ENCODE results near the gene RAB15. TPM values are rescaled to one million over a fixed set of nuclear protein-coding genes. Genes with fewer than 3 reads are reported as not detected.
A peak's percentile ranks its signal among the peaks of the same experiment; 100 is the strongest.
"Not testable (repeated sequence)": the region's sequence is repeated elsewhere in the genome, so short reads cannot be mapped to it uniquely, and the experiment has no call there.

The RAB15 gene
- total RNA-seq, 1 donor from 2014 or later, result 16.5 TPM

DNA sequence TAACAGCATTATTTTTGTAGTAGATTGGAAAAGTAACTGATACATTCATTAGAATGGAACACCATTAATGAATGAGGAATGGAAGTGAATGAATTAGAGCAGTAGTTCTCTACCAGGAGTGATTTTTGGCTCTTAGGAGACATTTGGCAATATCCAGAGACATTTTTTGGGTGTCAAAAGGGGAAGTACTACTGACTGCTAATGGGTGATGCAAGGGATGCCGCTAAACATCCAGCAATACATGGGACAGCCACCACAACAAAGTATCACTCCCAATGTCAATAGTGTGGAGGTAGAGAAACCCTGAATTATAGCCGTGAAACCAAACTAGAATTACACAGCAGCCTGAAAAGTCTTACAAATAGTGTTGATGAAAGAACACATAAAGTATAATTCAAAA, 56.3 kb downstream of the RAB15 start:
- H3K4me3 Mint-ChIP-seq, result peak overlapping the region; percentile 84
- H3K9me3 Mint-ChIP-seq, result no peaks in the 10 kb centered on the region
- no peaks in the 10 kb centered on the region for H3K36me3 Mint-ChIP-seq (ENCODE audit: low read depth)
- TF ChIP-seq, protein P1, sequence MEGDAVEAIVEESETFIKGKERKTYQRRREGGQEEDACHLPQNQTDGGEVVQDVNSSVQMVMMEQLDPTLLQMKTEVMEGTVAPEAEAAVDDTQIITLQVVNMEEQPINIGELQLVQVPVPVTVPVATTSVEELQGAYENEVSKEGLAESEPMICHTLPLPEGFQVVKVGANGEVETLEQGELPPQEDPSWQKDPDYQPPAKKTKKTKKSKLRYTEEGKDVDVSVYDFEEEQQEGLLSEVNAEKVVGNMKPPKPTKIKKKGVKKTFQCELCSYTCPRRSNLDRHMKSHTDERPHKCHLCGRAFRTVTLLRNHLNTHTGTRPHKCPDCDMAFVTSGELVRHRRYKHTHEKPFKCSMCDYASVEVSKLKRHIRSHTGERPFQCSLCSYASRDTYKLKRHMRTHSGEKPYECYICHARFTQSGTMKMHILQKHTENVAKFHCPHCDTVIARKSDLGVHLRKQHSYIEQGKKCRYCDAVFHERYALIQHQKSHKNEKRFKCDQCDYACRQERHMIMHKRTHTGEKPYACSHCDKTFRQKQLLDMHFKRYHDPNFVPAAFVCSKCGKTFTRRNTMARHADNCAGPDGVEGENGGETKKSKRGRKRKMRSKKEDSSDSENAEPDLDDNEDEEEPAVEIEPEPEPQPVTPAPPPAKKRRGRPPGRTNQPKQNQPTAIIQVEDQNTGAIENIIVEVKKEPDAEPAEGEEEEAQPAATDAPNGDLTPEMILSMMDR (conservative IDR thresholded peaks at IDR 0.05), result no peak
- peaks cover 22% of the 10 kb centered on the region for H3K27me3 Mint-ChIP-seq (ENCODE audit: low read depth)
- no peak for DNase-seq (ENCODE audit: low read depth, low spot score)
- H3K27ac Mint-ChIP-seq (ENCODE audit: unreplicated experiment), result no peak overlapping the region
- H3K4me1 Mint-ChIP-seq, result peaks cover 24% of the 10 kb centered on the region

DNA sequence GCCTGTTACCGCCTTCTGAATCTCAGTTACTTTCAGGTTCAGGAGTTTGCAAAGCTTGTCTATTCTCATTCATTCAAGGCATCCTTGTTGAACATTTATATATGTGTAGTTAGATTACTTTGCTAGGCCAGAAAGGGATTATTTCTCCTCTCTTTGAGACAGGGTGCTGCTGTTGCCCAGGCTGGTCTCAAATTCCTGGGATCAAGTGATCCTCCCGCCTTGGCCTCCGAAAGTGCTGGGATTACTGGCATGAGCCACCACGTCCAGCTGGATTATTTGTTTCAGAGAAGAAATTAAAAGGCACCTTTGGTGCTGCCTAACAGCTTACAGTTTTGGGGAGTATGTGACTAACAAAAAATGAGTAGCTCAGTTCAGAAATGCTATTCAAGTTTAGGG, 57.1 kb downstream of the RAB15 start:
- H3K27ac Mint-ChIP-seq (ENCODE audit: unreplicated experiment), result peak overlapping the region; percentile 36
- peaks cover 24% of the 10 kb centered on the region for H3K4me1 Mint-ChIP-seq
- TF ChIP-seq, protein P1 (conservative IDR thresholded peaks at IDR 0.05), result no peak
- H3K27me3 Mint-ChIP-seq (ENCODE audit: low read depth), result peaks cover 30% of the 10 kb centered on the region
- H3K36me3 Mint-ChIP-seq (ENCODE audit: low read depth), result no peaks in the 10 kb centered on the region
- no peak for DNase-seq (ENCODE audit: low read depth, low spot score)
- H3K9me3 Mint-ChIP-seq, result no peaks in the 10 kb centered on the region
- peak overlapping the region; percentile 84 for H3K4me3 Mint-ChIP-seq

DNA sequence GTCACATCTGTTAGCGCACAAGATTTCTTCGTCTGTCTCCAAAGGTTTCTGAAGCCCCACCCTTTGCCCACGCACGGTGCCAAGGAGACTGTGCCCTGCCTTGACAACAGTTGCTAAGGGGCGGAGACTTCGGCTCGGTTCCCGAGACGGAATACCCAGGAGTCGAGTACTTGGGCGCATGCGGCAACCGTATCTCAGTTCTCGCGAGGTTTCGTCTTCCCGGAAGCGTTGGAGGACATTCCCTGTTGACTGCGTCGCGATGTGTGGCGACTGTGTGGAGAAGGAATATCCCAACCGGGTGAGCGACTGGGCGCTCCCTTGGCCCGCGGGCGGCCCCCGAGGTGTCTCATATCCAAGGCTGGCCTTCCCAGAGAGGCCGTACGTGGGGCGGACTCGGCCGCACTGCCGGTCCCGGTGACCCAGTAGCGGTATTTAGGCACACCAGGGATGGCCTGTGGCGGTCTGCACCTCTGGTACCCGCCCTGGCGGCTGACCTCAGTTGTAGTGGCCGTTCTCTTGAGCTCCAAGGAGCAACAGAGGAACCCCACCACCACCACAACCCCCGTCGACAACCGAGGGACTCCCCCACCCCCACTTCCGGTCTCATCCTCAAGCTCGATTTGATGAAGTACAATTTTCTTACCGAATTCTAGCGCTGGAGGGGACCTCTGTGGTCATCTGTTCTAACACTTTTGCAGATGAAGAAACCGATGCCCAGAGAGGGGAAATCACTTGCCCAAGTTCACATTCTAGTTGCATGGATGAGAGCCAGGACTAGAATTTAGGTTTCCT, 57.7 kb downstream of the RAB15 start, which contains the start of gene CHURC1:
Gene CHURC1 (plus strand): TSS at position 219 of the 792 bp plus-strand sequence. CDS start 41 bp downstream, at position 260.
- peak within 1 kb of the TSS; percentile 84 for H3K4me3 Mint-ChIP-seq
- peak within 1 kb of the TSS; percentile 36 for H3K27ac Mint-ChIP-seq (ENCODE audit: unreplicated experiment)
- TF ChIP-seq, protein P1 (conservative IDR thresholded peaks at IDR 0.05), result no peak
- H3K27me3 Mint-ChIP-seq (ENCODE audit: low read depth), result peaks cover 35% of the 10 kb centered on the region
- peak; percentile 95 for DNase-seq (ENCODE audit: low read depth, low spot score)
- H3K4me1 Mint-ChIP-seq, result peaks cover 24% of the 10 kb centered on the region
- no peaks in the 10 kb centered on the region for H3K9me3 Mint-ChIP-seq
- H3K36me3 Mint-ChIP-seq (ENCODE audit: low read depth), result no peaks in the 10 kb centered on the region

DNA sequence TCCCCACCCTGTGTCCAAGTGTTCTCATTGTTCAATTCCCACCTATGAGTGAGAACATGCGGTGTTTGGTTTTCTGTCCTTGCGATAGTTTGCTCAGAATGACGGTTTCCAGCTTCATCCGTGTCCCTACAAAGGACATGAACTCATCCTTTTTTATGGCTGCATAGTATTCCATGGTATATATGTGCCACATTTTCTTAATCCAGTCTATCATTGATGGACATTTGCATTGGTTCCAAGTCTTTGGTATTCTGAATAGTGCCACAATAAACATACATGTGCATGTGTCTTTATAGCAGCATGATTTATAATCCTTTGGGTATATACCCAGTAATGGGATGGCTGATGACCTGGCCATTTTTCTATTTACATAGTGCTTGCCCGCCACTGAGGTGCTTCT, 58.7 kb downstream of the RAB15 start:
- Mint-ChIP-seq H3K27me3 (ENCODE audit: low read depth) (peaks cover 44% of the 10 kb centered on the region), H3K4me3 (peak overlapping the region; percentile 84), H3K4me1 (peaks cover 24% of the 10 kb centered on the region)
- not testable (repeated sequence) for H3K27ac Mint-ChIP-seq (ENCODE audit: unreplicated experiment); H3K36me3 Mint-ChIP-seq (ENCODE audit: low read depth); DNase-seq (ENCODE audit: low read depth, low spot score); H3K9me3 Mint-ChIP-seq

DNA sequence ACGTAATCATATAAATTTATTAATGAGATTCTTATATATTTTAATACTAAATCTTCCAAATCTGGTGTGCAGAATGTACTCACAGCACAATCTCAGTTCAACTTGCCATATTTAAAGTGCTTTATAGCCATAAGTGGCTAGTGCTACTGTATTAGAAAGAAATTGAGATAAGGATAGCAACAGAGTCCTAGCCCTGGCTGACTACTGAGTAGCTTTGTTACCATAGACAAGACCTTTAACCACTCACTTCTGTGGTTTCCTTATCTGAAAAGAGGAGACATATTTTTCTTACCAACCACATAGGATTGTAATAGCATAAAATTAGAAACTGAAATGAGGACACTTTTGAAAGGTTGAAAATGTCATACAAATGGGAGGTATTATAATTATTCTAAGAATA, 59.9 kb downstream of the RAB15 start:
- H3K9me3 Mint-ChIP-seq, result no peaks in the 10 kb centered on the region
- no peak overlapping the region for H3K4me3 Mint-ChIP-seq
- DNase-seq (ENCODE audit: low read depth, low spot score), result no peak
- H3K36me3 Mint-ChIP-seq (ENCODE audit: low read depth), result no peaks in the 10 kb centered on the region
- H3K4me1 Mint-ChIP-seq, result peaks cover 24% of the 10 kb centered on the region
- peaks cover 45% of the 10 kb centered on the region for H3K27me3 Mint-ChIP-seq (ENCODE audit: low read depth)
- TF ChIP-seq, protein P1 (conservative IDR thresholded peaks at IDR 0.05), result no peak
- H3K27ac Mint-ChIP-seq (ENCODE audit: unreplicated experiment), result no peak overlapping the region

DNA sequence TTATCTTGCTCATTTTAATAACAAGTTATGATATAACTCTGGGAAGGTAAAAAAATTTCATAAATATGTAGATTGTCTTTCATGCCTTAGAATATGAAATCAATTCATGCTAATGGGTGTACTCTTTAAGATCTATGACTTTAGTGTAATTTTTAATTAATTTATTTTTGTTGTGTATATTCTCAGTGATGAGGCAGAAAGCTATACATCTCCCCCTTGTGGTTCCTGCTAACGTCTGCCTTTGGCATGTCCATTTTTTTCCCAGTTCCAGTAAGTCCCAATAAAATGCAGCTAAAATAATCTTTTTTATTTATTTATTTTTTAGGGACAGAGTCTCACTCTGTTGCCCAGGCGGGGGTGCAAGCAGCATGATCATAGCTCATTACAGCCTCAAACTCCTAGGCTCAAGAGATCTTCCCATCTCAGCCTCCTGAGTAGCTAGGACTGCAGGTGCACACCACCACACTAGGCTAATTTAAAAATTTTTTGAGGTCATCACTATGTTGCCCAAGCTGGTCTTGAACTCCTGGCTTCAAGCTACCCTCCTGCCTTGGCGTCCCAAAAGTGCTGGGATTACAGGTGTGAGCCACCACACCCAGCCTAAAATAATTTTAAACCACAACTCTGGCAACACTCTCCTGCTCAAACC, 61.2 kb downstream of the RAB15 start:
- TF ChIP-seq, protein P1 (conservative IDR thresholded peaks at IDR 0.05), result peak; percentile 74
- Mint-ChIP-seq H3K27me3 (ENCODE audit: low read depth) (peaks cover 50% of the 10 kb centered on the region), H3K4me1 (peaks cover 20% of the 10 kb centered on the region), H3K36me3 (ENCODE audit: low read depth) (no peaks in the 10 kb centered on the region), H3K9me3 (no peaks in the 10 kb centered on the region), H3K27ac (ENCODE audit: unreplicated experiment) (no peak overlapping the region), H3K4me3 (no peak overlapping the region)
- no peak for DNase-seq (ENCODE audit: low read depth, low spot score)

Measured in neural crest cell (in vitro differentiated cells).